Adrenal gland (tissue), 12 donors: ENCODE results near the gene DPEP3. TPM values are rescaled to one million over a fixed set of nuclear protein-coding genes. Genes with fewer than 3 reads are reported as not detected.

Experiments used
- DNase-seq, 7 donors: peaks; one replicate each; pipeline ENCODE4 v3.0.0-alpha.2; 2019 to 2020
- H3K27ac ChIP-seq, 5 donors: fragments of 200-600 bp; sonication (generic) in 4 of 5; 1 replicate in 3 of 5; 2 replicates in 2 of 5; pipeline versions ENCODE4 v1.5.1 to v1.8.0; 2016 to 2020; ENCODE audit warnings: mild to moderate bottlenecking in 1 of 5
- H3K27me3 ChIP-seq: fragments of 200-600 bp; 2 replicates; pipeline ENCODE4 v1.8.0; 2021
- H3K36me3 ChIP-seq, 2 donors: fragments of 200-600 bp; replicated peaks in 1 of 2; 1 replicate in 1 of 2; 2 replicates in 1 of 2; pipeline versions ENCODE4 v1.5.1 to v1.8.0; 2018 to 2022
- H3K4me1 ChIP-seq, 2 donors: fragments of 200-600 bp; replicated peaks in 1 of 2; 1 replicate in 1 of 2; 2 replicates in 1 of 2; pipeline versions ENCODE4 v1.5.1 to v1.8.0; 2018 to 2021
- H3K4me3 ChIP-seq, 4 donors: fragments of 200-600 bp; sonication (generic) in 3 of 4; one replicate each; pipeline ENCODE4 v1.5.1; 2016 to 2018
- H3K9me3 ChIP-seq, 3 donors: fragments of 200-600 bp; sonication (generic) in 1 of 3; replicated peaks in 1 of 3; 1 replicate in 2 of 3; 2 replicates in 1 of 3; pipeline versions ENCODE4 v1.5.1 to v1.8.0; 2016 to 2021
- CTCF ChIP-seq, 6 experiments: fragments of 450-650 bp in 4 of 6; fragments of 200-600 bp in 2 of 6; sonication (generic) in 1 of 6; IDR thresholded peaks; 1 replicate in 5 of 6; 2 replicates in 1 of 6; pipeline versions ENCODE4 v1.5.1 to v1.8.0; 2016 to 2021; ENCODE audit warnings: antibody characterized with exemption in 6 of 6, mild to moderate bottlenecking in 2 of 6, moderate library complexity in 1 of 6
- POLR2A ChIP-seq, 2 donors: fragments of 450-650 bp; IDR thresholded peaks; one replicate each; pipeline ENCODE4 v1.6.1; 2017; ENCODE audit warnings: antibody characterized with exemption in 2 of 2, mild to moderate bottlenecking in 2 of 2, moderate library complexity in 1 of 2
- WGBS, 4 donors: extraction: QIAGEN DNeasy Blood & Tissue Kit in 2 of 4; methylation state at CpG; one replicate each; pipeline versions ENCODE4 v1.1.5 to v1.1.7; 2013 to 2017; 5-methylcytosine and 5-hydroxymethylcytosine counted together
- intact Hi-C, 2 donors: fragments of 100-400 bp; cut with DNase I; formaldehyde crosslinking; loops; one replicate each; pipeline versions ENCODE4 v1.14.1 to v1.15.0; 2022 to 2023
- polyA plus RNA-seq, 3 donors: library from polyadenylated mRNA; stranded (reverse); fragments of 200-250 nt in 2 of 3; fragments of 350-450 nt in 1 of 3; fragmentation: Illumina TruSeq in 1 of 3; extraction: RNeasy Lipid Tissue Mini Kit (QIAGEN cat#74804) in 1 of 3; gene quantifications; one replicate each; pipeline ENCODE4 v1.2.3, GENCODE V29; 2013 to 2014
- total RNA-seq, 9 donors: library from RNA; depleted of rRNA in 4 of 9; stranded (reverse); fragments of >200 nt in 4 of 9; fragments of 120-200 nt in 1 of 9; fragmentation: NEBNext Ultra II Directional in 1 of 9; extraction: Animal tissue kit (Norgen Biotek cat#: 25700) in 1 of 9; gene quantifications; one replicate each; pipeline versions ENCODE4 v1.1.0 to v1.2.4, GENCODE V29; 2013 to 2023
- donor health status: healthy with polysubstance abuse.
- donor health status: Bipolar disorder and iron deficiency.
- donor health status: DM: yes; HTN: yes; CAD: no.
- donor health status: DM: no; HTN: no; CAD: no.
- donor health status: DM: no; HTN: no; CAD: no.
- donor health status: DM: yes; HTN: yes; CAD: no.

DPEP3 gene
- total and polyA plus RNA-seq, 12 donors = 0.07 to 0.32 (median 0.11) TPM; not detected in 8

DNA sequence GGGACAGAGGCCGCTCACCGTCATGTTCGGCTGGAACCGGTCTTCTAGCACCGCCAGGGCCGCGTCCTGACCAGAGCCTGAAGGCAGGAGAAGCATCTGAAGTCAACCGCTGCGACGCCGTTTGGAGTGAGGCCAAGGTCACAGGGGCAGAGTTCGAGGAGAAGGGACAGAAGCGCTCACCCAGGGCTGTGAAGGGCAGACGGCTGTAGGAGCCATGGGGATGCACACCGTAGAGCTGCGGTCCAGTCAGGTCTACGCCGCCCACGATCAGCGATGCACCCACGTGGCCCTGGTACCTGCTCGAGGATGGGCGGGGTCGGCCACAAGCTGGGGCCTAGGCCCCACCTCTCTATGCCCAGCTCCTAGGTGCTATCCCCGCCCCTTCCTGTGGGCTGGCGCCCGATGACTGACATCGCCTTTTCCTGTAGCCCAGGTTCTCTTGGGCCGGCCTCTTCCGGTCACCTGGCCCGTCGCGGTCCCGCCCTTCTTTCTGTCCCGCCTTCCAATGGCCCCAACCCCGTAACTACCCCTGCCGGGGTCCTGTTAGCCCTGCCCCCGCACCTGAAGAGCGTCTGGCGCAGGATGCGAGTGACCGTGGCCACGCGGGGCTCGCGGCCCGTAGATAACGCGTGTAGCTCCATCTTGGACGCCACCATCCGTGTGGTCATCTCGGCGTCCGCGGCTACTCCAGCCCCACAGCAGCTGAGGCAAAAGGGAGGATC, 44.7 kb downstream of the DPEP3 start:
- Histone ChIP-seq H3K27me3 (no peaks in the 10 kb centered on the region), H3K36me3 (peaks cover 0 to 18% of the 10 kb centered on the region in 2 donors), H3K27ac (peak overlapping the region; percentile 82 to 98 (median 90)), H3K9me3 (no peaks in the 10 kb centered on the region), H3K4me3 (peak overlapping the region; percentile 78 to 99 (median 92)), H3K4me1 (peaks cover 8 to 19% of the 10 kb centered on the region in 2 donors)
- DNase-seq = peak; percentile 95 to 98 (median 97)
- TF ChIP-seq CTCF (IDR thresholded peaks at IDR 0.05) (peak in 1 of 6 experiments; percentile 22), POLR2A (IDR thresholded peaks at IDR 0.05) (peak; percentile 46 to 71)
- intact Hi-C loops = no loop called here
- WGBS, 4 donors = 1 to 4% (median 2%) methylated on average over 15 to 55 of the region's 55 CpGs

GRCh38 chr16:67935101-67935401, 45.2 kb downstream of the DPEP3 start:
- H3K4me1 ChIP-seq = peaks cover 8 to 19% of the 10 kb centered on the region in 2 donors
- WGBS, 4 donors = 16 to 39% (median 28%) methylated on average over 9 to 13 of the region's 13 CpGs
- peak in 1 of 7 donors; percentile 44 for DNase-seq
- peak overlapping the region in 2 of 4 donors; percentile 78 to 99 for H3K4me3 ChIP-seq
- H3K36me3 ChIP-seq = peaks cover 0 to 21% of the 10 kb centered on the region in 2 donors
- no peak for TF ChIP-seq POLR2A (IDR thresholded peaks at IDR 0.05)
- TF ChIP-seq CTCF (IDR thresholded peaks at IDR 0.05) = no peak
- intact Hi-C loops = no loop called here
- no peaks in the 10 kb centered on the region for H3K27me3 ChIP-seq
- H3K27ac ChIP-seq = peak overlapping the region in 4 of 5 donors; percentile 17 to 98 (median 58)
- H3K9me3 ChIP-seq = no peaks in the 10 kb centered on the region

DNA sequence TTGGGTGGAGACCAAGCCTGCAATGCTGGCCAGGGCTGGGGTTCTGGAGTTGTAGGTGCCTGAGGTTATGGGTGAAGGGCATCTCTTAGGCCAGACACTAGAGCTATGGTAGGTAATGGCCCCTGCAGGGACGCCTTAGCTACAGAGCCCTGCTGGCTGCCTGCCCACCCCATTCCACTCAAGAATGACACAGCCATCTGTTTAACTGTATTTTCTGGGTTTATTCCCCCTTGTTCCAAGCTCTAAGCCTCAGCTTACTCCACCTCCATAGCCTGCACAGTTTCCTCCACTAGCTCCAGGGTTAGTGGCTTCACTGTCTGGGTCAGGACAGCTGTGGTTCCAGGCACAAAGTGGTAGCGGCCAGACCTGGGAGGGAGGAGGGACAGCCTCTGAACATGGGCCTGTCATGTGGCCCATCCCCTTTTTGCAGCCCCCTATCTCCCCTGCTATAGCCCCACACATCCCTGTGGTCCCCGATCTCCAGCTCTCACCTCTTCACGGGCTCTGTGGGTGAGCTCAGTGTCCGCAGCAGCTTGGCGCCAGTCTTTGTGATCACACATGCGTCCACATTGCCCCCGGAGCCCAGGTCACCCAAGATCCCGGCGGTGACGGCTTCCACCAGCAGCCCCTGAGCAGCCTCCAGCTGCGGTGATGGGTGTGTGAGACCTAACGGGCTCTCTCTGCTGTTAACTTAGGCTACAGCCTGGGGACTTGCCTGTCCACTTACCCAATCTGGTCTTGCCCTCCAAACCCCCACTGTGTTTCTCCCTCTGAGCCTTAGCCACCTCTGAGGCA, 45.8 kb downstream of the DPEP3 start:
- Histone ChIP-seq H3K36me3 (peaks cover 0 to 19% of the 10 kb centered on the region in 2 donors), H3K4me1 (peaks cover 8 to 19% of the 10 kb centered on the region in 2 donors), H3K4me3 (no peak overlapping the region), H3K27me3 (no peaks in the 10 kb centered on the region), H3K27ac (peak overlapping the region in 2 of 5 donors; percentile 90 to 98), H3K9me3 (no peaks in the 10 kb centered on the region)
- peak in 3 of 7 donors; percentile 30 to 45 (median 35) for DNase-seq
- no peak for TF ChIP-seq POLR2A (IDR thresholded peaks at IDR 0.05)
- no peak for TF ChIP-seq CTCF (IDR thresholded peaks at IDR 0.05)
- WGBS, 4 donors = 61 to 89% (median 71%) methylated on average over 6 to 13 of the region's 13 CpGs
- intact Hi-C loops = no loop called here

GRCh38 chr16:67933805-67934204, 46.5 kb downstream of the DPEP3 start:
- Histone ChIP-seq H3K36me3 (peaks cover 0 to 16% of the 10 kb centered on the region in 2 donors), H3K27me3 (no peaks in the 10 kb centered on the region), H3K9me3 (no peaks in the 10 kb centered on the region), H3K4me1 (peaks cover 8 to 19% of the 10 kb centered on the region in 2 donors), H3K27ac (no peak overlapping the region), H3K4me3 (no peak overlapping the region)
- TF ChIP-seq POLR2A (IDR thresholded peaks at IDR 0.05) (no peak), CTCF (IDR thresholded peaks at IDR 0.05) (no peak)
- WGBS, 4 donors = 79 to 93% (median 91%) methylated on average over 4 to 7 of the region's 7 CpGs
- intact Hi-C loops = no loop called here
- DNase-seq = no peak
